ENCODE measurements around the gene ARNT2. TPM values are rescaled to one million over a fixed set of nuclear protein-coding genes. Genes with fewer than 3 reads are reported as not detected.

The ARNT2 gene
- total RNA-seq, 1 donor from 2014 or later, result 0.87 TPM

DNA sequence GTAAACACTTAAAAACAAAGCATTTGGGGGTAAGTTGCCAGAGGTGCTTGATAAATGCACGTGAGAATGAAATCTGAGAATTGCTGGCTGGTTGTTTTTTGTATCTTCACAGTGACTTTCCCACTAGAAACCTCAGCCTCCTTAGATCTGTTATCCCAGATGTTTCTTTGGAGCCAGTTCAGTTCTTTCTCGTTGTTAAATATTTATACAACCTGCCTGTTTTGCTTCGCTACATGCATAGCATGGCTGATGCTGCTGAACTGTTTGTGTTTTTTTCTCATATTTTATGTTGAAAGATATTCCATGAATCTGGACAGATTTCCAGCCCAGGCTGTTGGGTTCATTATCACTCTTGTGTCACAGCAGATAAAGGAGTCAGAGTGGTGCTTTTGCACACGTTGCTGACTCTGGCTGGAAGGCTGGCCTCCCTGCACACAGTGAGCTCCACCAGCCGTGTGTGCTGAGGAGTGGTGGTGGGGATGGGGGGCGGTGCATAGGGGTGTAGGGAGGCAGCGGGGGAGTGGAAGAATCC lies 80.2 kb downstream of the ARNT2 start:
- no peak overlapping the region for H3K27ac Mint-ChIP-seq (ENCODE audit: unreplicated experiment)
- TF ChIP-seq, protein P1, sequence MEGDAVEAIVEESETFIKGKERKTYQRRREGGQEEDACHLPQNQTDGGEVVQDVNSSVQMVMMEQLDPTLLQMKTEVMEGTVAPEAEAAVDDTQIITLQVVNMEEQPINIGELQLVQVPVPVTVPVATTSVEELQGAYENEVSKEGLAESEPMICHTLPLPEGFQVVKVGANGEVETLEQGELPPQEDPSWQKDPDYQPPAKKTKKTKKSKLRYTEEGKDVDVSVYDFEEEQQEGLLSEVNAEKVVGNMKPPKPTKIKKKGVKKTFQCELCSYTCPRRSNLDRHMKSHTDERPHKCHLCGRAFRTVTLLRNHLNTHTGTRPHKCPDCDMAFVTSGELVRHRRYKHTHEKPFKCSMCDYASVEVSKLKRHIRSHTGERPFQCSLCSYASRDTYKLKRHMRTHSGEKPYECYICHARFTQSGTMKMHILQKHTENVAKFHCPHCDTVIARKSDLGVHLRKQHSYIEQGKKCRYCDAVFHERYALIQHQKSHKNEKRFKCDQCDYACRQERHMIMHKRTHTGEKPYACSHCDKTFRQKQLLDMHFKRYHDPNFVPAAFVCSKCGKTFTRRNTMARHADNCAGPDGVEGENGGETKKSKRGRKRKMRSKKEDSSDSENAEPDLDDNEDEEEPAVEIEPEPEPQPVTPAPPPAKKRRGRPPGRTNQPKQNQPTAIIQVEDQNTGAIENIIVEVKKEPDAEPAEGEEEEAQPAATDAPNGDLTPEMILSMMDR (IDR thresholded peaks at IDR 0.05; ENCODE audit: unreplicated experiment), result no peak
- no peak for DNase-seq (ENCODE audit: low spot score)
- no peaks in the 10 kb centered on the region for H3K36me3 Mint-ChIP-seq (ENCODE audit: low read depth, unreplicated experiment)
- no peaks in the 10 kb centered on the region for H3K4me1 Mint-ChIP-seq (ENCODE audit: unreplicated experiment)
- H3K9me3 Mint-ChIP-seq (ENCODE audit: unreplicated experiment), result no peaks in the 10 kb centered on the region
- H3K27me3 Mint-ChIP-seq (ENCODE audit: unreplicated experiment), result no peaks in the 10 kb centered on the region
- no peak overlapping the region for H3K4me3 Mint-ChIP-seq (ENCODE audit: unreplicated experiment)

DNA sequence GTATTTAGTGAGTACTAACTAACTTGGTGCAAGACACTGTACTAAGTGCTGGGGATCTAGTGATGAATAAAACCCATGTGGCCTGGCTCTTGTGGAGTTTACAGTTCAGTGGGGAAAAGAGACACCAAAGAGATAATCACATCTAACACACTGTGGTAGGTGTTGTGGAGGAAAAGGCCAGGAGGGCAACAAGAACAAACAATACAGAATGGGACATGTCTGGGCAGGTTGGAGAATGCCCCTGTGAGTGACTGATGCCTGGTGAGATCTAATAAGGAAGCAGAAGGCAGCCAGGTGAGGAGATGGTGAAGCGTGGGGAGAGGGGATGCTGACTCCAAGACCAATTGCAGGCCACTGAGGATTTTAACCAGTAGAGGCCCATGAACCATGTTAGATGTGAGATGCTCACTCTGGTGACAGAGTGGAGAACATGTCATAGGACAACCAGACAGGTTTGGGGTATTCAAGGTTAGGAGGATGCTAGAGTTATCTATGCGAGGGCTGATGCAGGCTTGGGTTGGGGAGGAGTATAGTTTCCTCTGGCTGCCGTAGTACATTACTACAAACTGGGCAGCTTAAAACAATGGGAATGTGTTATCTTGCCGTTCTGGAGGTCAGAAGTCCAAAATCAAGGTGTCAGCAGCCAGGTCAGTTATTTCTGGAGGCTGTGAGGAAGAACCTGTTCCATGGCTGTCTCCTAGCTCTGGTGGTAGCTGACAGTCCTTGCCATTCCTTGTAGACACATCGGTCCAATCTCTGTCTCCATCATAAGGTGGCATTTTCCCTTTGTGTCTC lies 81.4 kb downstream of the ARNT2 start:
- Mint-ChIP-seq H3K4me3 (ENCODE audit: unreplicated experiment) (no peak overlapping the region), H3K4me1 (ENCODE audit: unreplicated experiment) (no peaks in the 10 kb centered on the region), H3K36me3 (ENCODE audit: low read depth, unreplicated experiment) (no peaks in the 10 kb centered on the region), H3K9me3 (ENCODE audit: unreplicated experiment) (no peaks in the 10 kb centered on the region), H3K27ac (ENCODE audit: unreplicated experiment) (no peak overlapping the region), H3K27me3 (ENCODE audit: unreplicated experiment) (no peaks in the 10 kb centered on the region)
- DNase-seq (ENCODE audit: low spot score), result no peak
- TF ChIP-seq, protein P1 (IDR thresholded peaks at IDR 0.05; ENCODE audit: unreplicated experiment), result no peak

DNA sequence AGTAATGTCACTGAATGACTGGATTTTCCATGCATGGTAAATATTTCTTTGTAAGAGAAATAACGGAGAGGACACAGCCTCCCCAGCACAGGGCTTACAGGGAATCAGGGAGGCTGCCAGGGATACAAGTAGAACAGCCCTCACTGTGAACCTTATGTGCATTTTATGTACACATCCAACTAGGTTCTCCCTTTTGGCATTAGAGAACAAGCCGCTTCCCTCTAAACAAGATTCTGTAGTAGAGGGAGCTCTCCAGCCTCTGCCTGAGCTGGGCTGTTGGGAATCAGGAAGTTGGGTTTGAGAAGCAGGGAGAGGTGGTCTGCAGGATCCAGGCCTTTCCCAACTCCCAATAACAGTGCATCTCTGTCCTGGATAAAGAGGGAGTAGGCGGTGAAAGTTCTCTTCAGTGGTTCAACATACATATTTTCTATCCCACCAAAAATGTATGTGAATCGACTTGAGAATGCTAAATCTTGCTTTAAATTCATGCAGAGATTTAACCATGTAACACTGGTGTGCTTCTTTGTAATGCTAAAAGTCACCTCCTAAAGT lies 83.7 kb downstream of the ARNT2 start:
- Mint-ChIP-seq H3K4me3 (ENCODE audit: unreplicated experiment) (no peak overlapping the region), H3K4me1 (ENCODE audit: unreplicated experiment) (no peaks in the 10 kb centered on the region), H3K27me3 (ENCODE audit: unreplicated experiment) (no peaks in the 10 kb centered on the region), H3K36me3 (ENCODE audit: low read depth, unreplicated experiment) (no peaks in the 10 kb centered on the region), H3K9me3 (ENCODE audit: unreplicated experiment) (no peaks in the 10 kb centered on the region), H3K27ac (ENCODE audit: unreplicated experiment) (no peak overlapping the region)
- TF ChIP-seq, protein P1 (IDR thresholded peaks at IDR 0.05; ENCODE audit: unreplicated experiment), result no peak
- no peak for DNase-seq (ENCODE audit: low spot score)

DNA sequence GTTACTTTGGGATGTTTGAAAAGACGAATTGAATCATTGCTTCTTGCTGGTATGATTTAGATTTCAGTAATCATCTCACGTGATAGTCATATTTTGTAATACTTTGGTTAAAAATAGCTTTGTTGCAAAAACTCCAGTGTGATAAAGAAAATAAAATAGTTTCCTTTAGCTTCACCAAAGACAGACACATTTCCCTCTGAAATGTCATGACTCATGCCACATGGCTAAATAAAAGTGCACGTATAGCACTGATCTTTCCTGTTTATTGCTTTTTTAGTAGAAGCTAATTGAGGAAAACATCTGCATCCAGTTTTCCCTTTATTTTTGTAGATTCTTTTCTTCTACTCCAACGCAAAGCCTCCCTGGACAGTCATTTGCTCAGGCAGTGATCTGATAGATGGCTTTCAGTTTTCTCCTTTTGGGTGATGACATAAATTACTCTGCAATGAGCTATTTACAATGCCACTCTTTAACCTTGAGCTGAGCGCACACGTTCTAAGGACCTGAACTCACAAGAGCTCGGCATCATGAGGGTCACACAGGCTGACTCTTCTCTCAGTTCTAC lies 84.9 kb downstream of the ARNT2 start:
- TF ChIP-seq, protein P1 (IDR thresholded peaks at IDR 0.05; ENCODE audit: unreplicated experiment), result no peak
- DNase-seq (ENCODE audit: low spot score), result no peak
- no peak overlapping the region for H3K27ac Mint-ChIP-seq (ENCODE audit: unreplicated experiment)
- no peak overlapping the region for H3K4me3 Mint-ChIP-seq (ENCODE audit: unreplicated experiment)
- no peaks in the 10 kb centered on the region for H3K9me3 Mint-ChIP-seq (ENCODE audit: unreplicated experiment)
- no peaks in the 10 kb centered on the region for H3K27me3 Mint-ChIP-seq (ENCODE audit: unreplicated experiment)
- no peaks in the 10 kb centered on the region for H3K4me1 Mint-ChIP-seq (ENCODE audit: unreplicated experiment)
- H3K36me3 Mint-ChIP-seq (ENCODE audit: low read depth, unreplicated experiment), result no peaks in the 10 kb centered on the region

Data from endothelial cell (in vitro differentiated cells).